K562 (cell line): ENCODE data around the gene CELSR3. TPM values are rescaled to one million over a fixed set of nuclear protein-coding genes. Genes with fewer than 3 reads are reported as not detected.

ENCODE experiments used
- ARID2 ChIP-seq: fragments of 450-650 bp; IDR thresholded peaks from 2 replicates; pipeline ENCODE4 v1.6.1; 2017; ENCODE audit warnings: antibody characterized with exemption, mild to moderate bottlenecking
- EHMT2 ChIP-seq: fragments of 450-650 bp; IDR thresholded peaks from 2 replicates; pipeline ENCODE4 v1.6.1; 2018; ENCODE audit warnings: antibody characterized with exemption
- FOS ChIP-seq: IDR thresholded peaks from 3 replicates; pipeline ENCODE4 v1.6.1; 2011; ENCODE audit not compliant: insufficient read length; ENCODE audit errors: extremely low read depth
- GATA2 ChIP-seq: sonication (generic); formaldehyde crosslinking; IDR thresholded peaks from 2 replicates; pipeline ENCODE4 v1.4.0; 2020; ENCODE audit warnings: mild to moderate bottlenecking, missing genetic modification reagents
- HCFC1 ChIP-seq: IDR thresholded peaks from 2 replicates; pipeline ENCODE4 v1.6.1; 2012; ENCODE audit warnings: low read depth, low read length, improper control_type of control experiment
- KLF13 ChIP-seq: fragments of 450-650 bp; IDR thresholded peaks from 2 replicates; pipeline ENCODE4 v1.6.1; 2016; ENCODE audit warnings: missing genetic modification characterization, low read depth, mild to moderate bottlenecking, missing compliant biosample characterization, moderate library complexity, borderline replicate concordance
- KLF16 ChIP-seq: IDR thresholded peaks from 2 replicates; pipeline ENCODE4 v1.6.1; 2016; ENCODE audit warnings: antibody characterized with exemption
- MYNN ChIP-seq, 2 experiments: sonication (generic); formaldehyde crosslinking in 1 of 2; IDR thresholded peaks; 2 replicates each; pipeline versions ENCODE4 v1.5.0 to v1.6.1; 2016 to 2020; ENCODE audit warnings: antibody characterized with exemption in 1 of 2, missing genetic modification reagents in 1 of 2
- PHF21A ChIP-seq: fragments of 450-650 bp; IDR thresholded peaks from 2 replicates; pipeline ENCODE4 v1.6.1; 2017; ENCODE audit warnings: low read depth, borderline replicate concordance
- RBM39 ChIP-seq: fragments of 200-400 bp; formaldehyde crosslinking; optimal IDR thresholded peaks from 2 replicates; pipeline ENCODE3; 2018; ENCODE audit warnings: low read depth, low read length
- RCOR1 ChIP-seq, 2 experiments: IDR thresholded peaks; 2 replicates each; pipeline ENCODE4 v1.6.1; 2012; ENCODE audit warnings: low read depth in 2 of 2, low read length in 2 of 2, borderline replicate concordance in 1 of 2, improper control_type of control experiment in 1 of 2
- SAFB ChIP-seq: fragments of 200-400 bp; formaldehyde crosslinking; IDR thresholded peaks from 2 replicates; pipeline ENCODE4 v1.6.1; 2017; ENCODE audit warnings: low read depth, low read length, borderline replicate concordance
- SRSF9 ChIP-seq: fragments of 200-400 bp; formaldehyde crosslinking; IDR thresholded peaks from 2 replicates; pipeline ENCODE4 v1.6.1; 2017; ENCODE audit warnings: low read depth, low read length, borderline replicate concordance
- ZBTB1 ChIP-seq: sonication (generic); formaldehyde crosslinking; IDR thresholded peaks from 2 replicates; pipeline ENCODE4 v1.8.1; 2023; ENCODE audit warnings: missing genetic modification reagents, low read depth, mild to moderate bottlenecking, borderline replicate concordance
- ZC3H8 ChIP-seq: fragments of 450-650 bp; IDR thresholded peaks from 2 replicates; pipeline ENCODE4 v1.6.1; 2017
- ZNF24 ChIP-seq: fragments of 450-650 bp; IDR thresholded peaks from 2 replicates; pipeline ENCODE4 v1.6.1; 2016
- ZNF436 ChIP-seq: fragments of 250-450, 450-650 bp; sonication (Bioruptor Pico); formaldehyde crosslinking; IDR thresholded peaks from 2 replicates; pipeline ENCODE4 v1.7.0; 2020; ENCODE audit warnings: mild to moderate bottlenecking
- ZNF766 ChIP-seq: fragments of 200-800 bp; sonication (Bioruptor generic); conservative IDR thresholded peaks from 2 replicates; pipeline ENCODE4 v1.6.1; 2016; ENCODE audit warnings: missing genetic modification characterization, missing compliant biosample characterization
- polyA plus RNA-seq, 8 experiments: library from polyadenylated mRNA; depleted of rRNA in 4 of 8; stranded (reverse) in 5 of 8; unstranded in 3 of 8; fragments of >200 nt; fragmentation: Nextera tagmentation in 2 of 8; fragmentation: Illumina TruSeq in 1 of 8; extraction: Ambion mirVana in 2 of 8; extraction: Trizol in 1 of 8; gene quantifications; 2 replicates each; pipeline versions ENCODE4 v1.2.1 to v1.2.3, GENCODE V29; 2011 to 2014; ENCODE audit warnings: inconsistent platforms in 1 of 8, missing spikeins in 1 of 8
- total RNA-seq, 7 experiments: library from RNA; depleted of rRNA in 6 of 7; stranded (reverse); fragments of >200 nt in 6 of 7; fragmentation: Illumina TruSeq in 2 of 7; extraction: Trizol in 2 of 7; gene quantifications; 2 replicates each; pipeline versions ENCODE4 v1.2.1 to v1.2.3, GENCODE V29; 2011 to 2021; ENCODE audit warnings: low replicate concordance in 1 of 7
- TF ChIP-seq, protein P1 (sequence below): fragments of 450-650 bp; IDR thresholded peaks from 2 replicates; pipeline ENCODE4 v1.6.1; 2016; ENCODE audit warnings: mild to moderate bottlenecking
- TF ChIP-seq, protein P2 (sequence below): fragments of 250-450 bp; sonication (Bioruptor Pico); IDR thresholded peaks from 2 replicates; pipeline ENCODE4 v1.8.0; 2021; ENCODE audit warnings: borderline replicate concordance, mild to moderate bottlenecking, moderate library complexity; ENCODE audit not compliant: poor library complexity, severe bottlenecking
- TF ChIP-seq, protein P3 (sequence below): fragments of 450-650 bp; conservative IDR thresholded peaks from 2 replicates; pipeline ENCODE4 v1.6.1; 2016; ENCODE audit warnings: missing genetic modification characterization, low read depth, mild to moderate bottlenecking, missing compliant biosample characterization, moderate library complexity
- TF ChIP-seq, protein P4 (sequence below): fragments of 450-650 bp; IDR thresholded peaks from 2 replicates; pipeline ENCODE4 v1.6.1; 2016; ENCODE audit warnings: borderline replicate concordance

CELSR3 gene
- total and polyA plus RNA-seq, 9 of the 15 experiments (the other 6 are each of a cell fraction or from before 2014, with no cell fraction given), result 0.10 to 2.7 (median 0.76) TPM

DNA sequence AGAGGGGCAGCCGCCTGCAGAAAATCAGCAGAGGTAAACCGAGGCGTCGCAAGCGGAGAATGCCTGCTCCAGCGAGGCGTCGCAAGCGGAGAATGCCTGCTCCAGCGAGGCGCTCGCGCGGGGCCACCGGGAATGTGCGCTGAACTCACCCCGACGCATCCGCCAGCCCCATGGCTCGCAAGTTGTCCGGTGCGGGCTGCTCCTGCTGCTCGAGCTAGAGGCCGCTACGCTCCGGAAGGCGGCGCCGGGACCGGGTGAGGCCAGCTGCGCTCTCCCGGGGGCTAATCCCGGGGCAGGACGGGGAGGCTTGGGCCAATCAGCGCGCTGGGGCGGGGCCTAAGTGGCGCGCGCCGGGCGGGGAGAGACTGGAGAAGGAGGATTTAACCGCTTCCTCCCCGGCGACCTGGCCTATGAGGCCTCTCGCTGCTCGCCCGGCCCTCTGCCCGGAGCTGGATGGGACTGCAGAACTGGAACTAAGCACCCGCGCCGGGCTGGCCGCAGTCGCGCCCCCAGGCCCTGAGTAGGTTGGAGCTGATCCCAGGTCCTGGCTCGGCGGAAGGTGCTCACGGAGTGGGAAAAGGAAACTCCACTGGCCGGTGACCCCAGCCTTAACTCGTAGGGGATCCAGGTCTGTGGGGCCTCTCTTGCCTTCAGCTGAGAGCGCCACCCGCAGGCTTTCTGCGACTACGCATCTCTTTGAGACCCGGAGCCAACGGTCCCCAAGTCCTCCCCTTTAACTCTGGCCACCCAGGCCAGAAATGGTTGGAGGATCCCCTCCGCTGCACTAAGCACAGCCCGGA is 27.3 kb downstream of the CELSR3 start, which contains the start of gene SLC26A6 (continued):
- TF ChIP-seq, protein P1, sequence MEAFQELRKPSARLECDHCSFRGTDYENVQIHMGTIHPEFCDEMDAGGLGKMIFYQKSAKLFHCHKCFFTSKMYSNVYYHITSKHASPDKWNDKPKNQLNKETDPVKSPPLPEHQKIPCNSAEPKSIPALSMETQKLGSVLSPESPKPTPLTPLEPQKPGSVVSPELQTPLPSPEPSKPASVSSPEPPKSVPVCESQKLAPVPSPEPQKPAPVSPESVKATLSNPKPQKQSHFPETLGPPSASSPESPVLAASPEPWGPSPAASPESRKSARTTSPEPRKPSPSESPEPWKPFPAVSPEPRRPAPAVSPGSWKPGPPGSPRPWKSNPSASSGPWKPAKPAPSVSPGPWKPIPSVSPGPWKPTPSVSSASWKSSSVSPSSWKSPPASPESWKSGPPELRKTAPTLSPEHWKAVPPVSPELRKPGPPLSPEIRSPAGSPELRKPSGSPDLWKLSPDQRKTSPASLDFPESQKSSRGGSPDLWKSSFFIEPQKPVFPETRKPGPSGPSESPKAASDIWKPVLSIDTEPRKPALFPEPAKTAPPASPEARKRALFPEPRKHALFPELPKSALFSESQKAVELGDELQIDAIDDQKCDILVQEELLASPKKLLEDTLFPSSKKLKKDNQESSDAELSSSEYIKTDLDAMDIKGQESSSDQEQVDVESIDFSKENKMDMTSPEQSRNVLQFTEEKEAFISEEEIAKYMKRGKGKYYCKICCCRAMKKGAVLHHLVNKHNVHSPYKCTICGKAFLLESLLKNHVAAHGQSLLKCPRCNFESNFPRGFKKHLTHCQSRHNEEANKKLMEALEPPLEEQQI, result no peak
- TF ChIP-seq ARID2 (no peak), ZBTB1 (CRISPR knock-in tag) (peak; percentile 45; the same call in 1 of the 2 replicates), RCOR1 (IDR thresholded peaks at IDR 0.05; ENCODE audit: borderline replicate concordance in 1 of 2, low read depth in 2 of 2, low read length in 2 of 2) (peak in 1 of 2 experiments; percentile 32; a peak in 1 of 4 replicates), SRSF9 (no peak), HCFC1 (no peak; the same call in 1 of the 2 replicates), KLF13 (no peak), ZNF766 (CRISPR knock-in tag) (no peak), KLF16 (no peak), EHMT2 (no peak), FOS (peak; percentile 52), ZNF436 (CRISPR knock-in tag) (no peak), MYNN (IDR thresholded peaks at IDR 0.05) (no peak), MYNN (CRISPR knock-in tag; IDR thresholded peaks at IDR 0.05) (no peak), RBM39 (no peak), SAFB (no peak), ZNF24 (no peak), GATA2 (CRISPR knock-in tag) (no peak), ZC3H8 (no peak), PHF21A (no peak)
- TF ChIP-seq, protein P2, sequence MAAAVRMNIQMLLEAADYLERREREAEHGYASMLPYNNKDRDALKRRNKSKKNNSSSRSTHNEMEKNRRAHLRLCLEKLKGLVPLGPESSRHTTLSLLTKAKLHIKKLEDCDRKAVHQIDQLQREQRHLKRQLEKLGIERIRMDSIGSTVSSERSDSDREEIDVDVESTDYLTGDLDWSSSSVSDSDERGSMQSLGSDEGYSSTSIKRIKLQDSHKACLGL, result no peak
- TF ChIP-seq, protein P3, sequence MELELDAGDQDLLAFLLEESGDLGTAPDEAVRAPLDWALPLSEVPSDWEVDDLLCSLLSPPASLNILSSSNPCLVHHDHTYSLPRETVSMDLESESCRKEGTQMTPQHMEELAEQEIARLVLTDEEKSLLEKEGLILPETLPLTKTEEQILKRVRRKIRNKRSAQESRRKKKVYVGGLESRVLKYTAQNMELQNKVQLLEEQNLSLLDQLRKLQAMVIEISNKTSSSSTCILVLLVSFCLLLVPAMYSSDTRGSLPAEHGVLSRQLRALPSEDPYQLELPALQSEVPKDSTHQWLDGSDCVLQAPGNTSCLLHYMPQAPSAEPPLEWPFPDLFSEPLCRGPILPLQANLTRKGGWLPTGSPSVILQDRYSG, result no peak
- TF ChIP-seq, protein P4, sequence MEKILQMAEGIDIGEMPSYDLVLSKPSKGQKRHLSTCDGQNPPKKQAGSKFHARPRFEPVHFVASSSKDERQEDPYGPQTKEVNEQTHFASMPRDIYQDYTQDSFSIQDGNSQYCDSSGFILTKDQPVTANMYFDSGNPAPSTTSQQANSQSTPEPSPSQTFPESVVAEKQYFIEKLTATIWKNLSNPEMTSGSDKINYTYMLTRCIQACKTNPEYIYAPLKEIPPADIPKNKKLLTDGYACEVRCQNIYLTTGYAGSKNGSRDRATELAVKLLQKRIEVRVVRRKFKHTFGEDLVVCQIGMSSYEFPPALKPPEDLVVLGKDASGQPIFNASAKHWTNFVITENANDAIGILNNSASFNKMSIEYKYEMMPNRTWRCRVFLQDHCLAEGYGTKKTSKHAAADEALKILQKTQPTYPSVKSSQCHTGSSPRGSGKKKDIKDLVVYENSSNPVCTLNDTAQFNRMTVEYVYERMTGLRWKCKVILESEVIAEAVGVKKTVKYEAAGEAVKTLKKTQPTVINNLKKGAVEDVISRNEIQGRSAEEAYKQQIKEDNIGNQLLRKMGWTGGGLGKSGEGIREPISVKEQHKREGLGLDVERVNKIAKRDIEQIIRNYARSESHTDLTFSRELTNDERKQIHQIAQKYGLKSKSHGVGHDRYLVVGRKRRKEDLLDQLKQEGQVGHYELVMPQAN, result peak; percentile 71; the same call in 1 of the 2 replicates
